Neural crest cell (in vitro differentiated cells): Measurements from ENCODE around the gene TBK1. TPM values are rescaled to one million over a fixed set of nuclear protein-coding genes. Genes with fewer than 3 reads are reported as not detected.

Source experiments
- DNase-seq: peaks from one replicate; pipeline ENCODE4 v3.0.0; 2021; ENCODE audit warnings: low read depth, mixed read lengths, low spot score
- H3K27ac Mint-ChIP-seq: one replicate; pipeline ENCODE4 v1.8.0; 2021; ENCODE audit warnings: mild to moderate bottlenecking, mixed read lengths; ENCODE audit not compliant: unreplicated experiment
- H3K27me3 Mint-ChIP-seq: 2 replicates; pipeline ENCODE4 v1.8.0; 2021; ENCODE audit warnings: low read depth, mild to moderate bottlenecking, mixed read lengths
- H3K36me3 Mint-ChIP-seq: 2 replicates; pipeline ENCODE4 v1.8.0; 2021; ENCODE audit warnings: low read depth, mild to moderate bottlenecking, mixed read lengths
- H3K4me1 Mint-ChIP-seq: 2 replicates; pipeline ENCODE4 v1.8.0; 2021; ENCODE audit warnings: mixed read lengths
- H3K4me3 Mint-ChIP-seq: one replicate; pipeline ENCODE4 v1.8.0; 2021; ENCODE audit warnings: mild to moderate bottlenecking, mixed read lengths
- H3K9me3 Mint-ChIP-seq: 2 replicates; pipeline ENCODE4 v1.8.0; 2021; ENCODE audit warnings: mixed read lengths
- CTCF ChIP-seq: fragments of 200-600 bp; sonication (generic); conservative IDR thresholded peaks from 2 replicates; pipeline ENCODE4 v1.5.0; 2021; ENCODE audit warnings: antibody characterized with exemption, mild to moderate bottlenecking
- total RNA-seq: library from RNA; stranded (reverse); gene quantifications from 2 replicates; pipeline ENCODE4 v1.2.1, GENCODE V29; 2021

The TBK1 gene
- total RNA-seq, 1 donor from 2014 or later = 16.4 TPM

- H3K36me3 Mint-ChIP-seq = no peaks in the 10 kb centered on the region
- DNase-seq = no peak
- TF ChIP-seq CTCF = no peak
- no peak overlapping the region for H3K4me3 Mint-ChIP-seq
- no peak overlapping the region for H3K27ac Mint-ChIP-seq
- peaks cover 10% of the 10 kb centered on the region for H3K4me1 Mint-ChIP-seq
- no peaks in the 10 kb centered on the region for H3K9me3 Mint-ChIP-seq
- peaks cover 8% of the 10 kb centered on the region for H3K27me3 Mint-ChIP-seq
Measured at GRCh38 chr12:64544371-64545080, 92.6 kb downstream of the TBK1 start.

- no peak overlapping the region for H3K27ac Mint-ChIP-seq
- peaks cover 14% of the 10 kb centered on the region for H3K4me1 Mint-ChIP-seq
- H3K27me3 Mint-ChIP-seq = peaks cover 8% of the 10 kb centered on the region
- H3K4me3 Mint-ChIP-seq = no peak overlapping the region
- no peak for DNase-seq
- TF ChIP-seq CTCF = no peak
- no peaks in the 10 kb centered on the region for H3K9me3 Mint-ChIP-seq
- H3K36me3 Mint-ChIP-seq = no peaks in the 10 kb centered on the region
Measured at GRCh38 chr12:64545081-64545382, 93.1 kb downstream of the TBK1 start.

GRCh38 chr12:64549108-64549507 is 97.2 kb downstream of the TBK1 start:
- no peak overlapping the region for H3K27ac Mint-ChIP-seq
- no peaks in the 10 kb centered on the region for H3K36me3 Mint-ChIP-seq
- DNase-seq = no peak
- H3K4me1 Mint-ChIP-seq = peaks cover 14% of the 10 kb centered on the region
- TF ChIP-seq CTCF = no peak
- H3K9me3 Mint-ChIP-seq = no peaks in the 10 kb centered on the region
- peaks cover 8% of the 10 kb centered on the region for H3K27me3 Mint-ChIP-seq
- no peak overlapping the region for H3K4me3 Mint-ChIP-seq

GRCh38 chr12:64550755-64551154 is 98.8 kb downstream of the TBK1 start:
- no peak for DNase-seq
- no peak overlapping the region for H3K4me3 Mint-ChIP-seq
- H3K36me3 Mint-ChIP-seq = no peaks in the 10 kb centered on the region
- H3K27me3 Mint-ChIP-seq = peaks cover 8% of the 10 kb centered on the region
- peaks cover 6% of the 10 kb centered on the region for H3K4me1 Mint-ChIP-seq
- TF ChIP-seq CTCF = no peak
- no peak overlapping the region for H3K27ac Mint-ChIP-seq
- H3K9me3 Mint-ChIP-seq = no peaks in the 10 kb centered on the region

- Mint-ChIP-seq H3K36me3 (no peaks in the 10 kb centered on the region), H3K4me3 (no peak overlapping the region), H3K27me3 (peaks cover 5% of the 10 kb centered on the region), H3K4me1 (peaks cover 6% of the 10 kb centered on the region), H3K27ac (no peak overlapping the region), H3K9me3 (no peaks in the 10 kb centered on the region)
- TF ChIP-seq CTCF = no peak
- DNase-seq = no peak
Measured at GRCh38 chr12:64551676-64552075, 99.8 kb downstream of the TBK1 start.

Other genes starting within 250 kb of the TBK1 start
- gene KICS2, start 229.8 kb upstream of the TBK1 start, total RNA-seq = 5.6 and 6.9 TPM in 2 replicates
- 0.51 and 1.2 TPM in 2 replicates for gene C12orf56, start 61.4 kb upstream of the TBK1 start, total RNA-seq
- 101 and 103 TPM in 2 replicates for gene XPOT, start 47.7 kb upstream of the TBK1 start, total RNA-seq
- gene RASSF3, start 158.4 kb downstream of the TBK1 start, total RNA-seq = 18.1 and 19.0 TPM in 2 replicates